Fibroblast of peridontal ligament (primary cell): ENCODE results near the gene ZNF638.

Experiments
- DNase-seq: peaks from one replicate; pipeline ENCODE4 v3.0.0-alpha.2; 2010; ENCODE audit errors: extremely low read depth

Gene ZNF638

GRCh38 chr2:71336802-71337201 is 5.2 kb downstream of the ZNF638 start:
- peak; percentile 77 for DNase-seq

- DNase-seq: no peak
Measured at GRCh38 chr2:71337776-71338175, 6.2 kb downstream of the ZNF638 start.

GRCh38 chr2:71339685-71340084 is 8.1 kb downstream of the ZNF638 start:
- DNase-seq: no peak

DNA sequence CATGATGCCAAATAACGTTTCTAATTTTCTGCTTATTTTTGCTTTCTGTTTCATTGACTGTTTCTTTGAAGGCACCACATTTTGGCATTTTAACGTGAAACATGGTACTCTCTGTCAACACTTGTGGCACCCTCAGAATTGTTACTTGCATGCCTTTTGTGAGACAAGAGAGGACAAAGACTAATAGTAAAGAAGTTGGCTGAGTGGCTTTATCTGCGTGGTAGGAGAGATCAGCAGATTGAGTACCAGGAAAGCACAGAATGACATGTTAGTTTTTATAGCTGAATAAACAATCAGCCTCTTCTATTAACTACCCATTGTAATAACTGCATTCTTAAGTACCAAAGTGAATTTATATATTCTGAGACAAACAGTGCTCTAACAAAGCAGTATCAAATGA is 8.6 kb downstream of the ZNF638 start:
- DNase-seq: no peak

GRCh38 chr2:71341645-71342044 is 10.1 kb downstream of the ZNF638 start:
- DNase-seq: no peak

- DNase-seq: no peak
Measured at GRCh38 chr2:71346065-71346464, 14.5 kb downstream of the ZNF638 start.

- peak; percentile 22 for DNase-seq
Measured at GRCh38 chr2:71347517-71347916, 15.9 kb downstream of the ZNF638 start.

- DNase-seq: peak; percentile 61
Measured at GRCh38 chr2:71348302-71348701, 16.7 kb downstream of the ZNF638 start.

- no peak for DNase-seq
Measured at GRCh38 chr2:71353248-71353647, 21.7 kb downstream of the ZNF638 start.

- peak; percentile 66 for DNase-seq
Measured at GRCh38 chr2:71358931-71359671, 27.5 kb downstream of the ZNF638 start.

GRCh38 chr2:71360434-71360975 is 28.9 kb downstream of the ZNF638 start:
- no peak for DNase-seq

DNA sequence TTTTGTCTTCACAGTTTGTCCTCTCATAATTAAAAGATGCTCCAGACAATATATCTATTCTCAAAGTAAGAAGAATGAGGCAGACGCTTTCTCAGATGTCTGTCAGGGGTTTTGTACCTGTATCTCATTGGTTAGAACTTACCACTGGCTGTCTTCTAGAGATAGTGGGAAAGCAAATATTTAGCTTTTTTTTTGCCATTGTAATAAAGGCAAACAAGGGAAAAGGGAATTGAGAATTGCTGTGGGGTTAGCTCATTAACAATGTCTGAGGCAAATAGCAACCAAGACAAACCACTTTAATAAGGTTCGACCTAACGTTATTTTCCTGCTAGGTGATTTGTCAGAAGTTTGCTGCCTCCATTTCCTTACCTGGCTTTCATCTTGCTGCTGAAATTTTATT is 30.0 kb downstream of the ZNF638 start:
- DNase-seq: no peak

GRCh38 chr2:71362447-71362846 is 30.9 kb downstream of the ZNF638 start:
- DNase-seq: no peak

DNA sequence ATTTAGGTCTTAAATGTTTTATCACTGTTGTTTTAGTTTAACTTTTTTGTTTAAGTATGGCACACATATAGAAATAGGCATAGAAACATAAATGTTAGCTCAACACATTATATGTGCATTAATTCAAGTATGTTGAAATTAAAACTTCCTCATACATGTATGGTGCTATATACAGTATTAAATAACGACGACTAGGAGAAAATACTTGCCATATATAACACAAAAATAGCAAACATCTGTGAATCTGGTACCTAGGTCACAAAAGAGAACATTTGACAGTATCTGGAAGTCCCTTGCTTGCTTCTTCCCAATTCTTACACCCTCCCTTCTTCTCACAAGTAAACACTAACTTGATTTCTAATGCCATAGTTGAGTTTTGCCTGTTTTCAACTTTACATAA is 38.4 kb downstream of the ZNF638 start:
- no peak for DNase-seq

- no peak for DNase-seq
Measured at GRCh38 chr2:71372042-71372441, 40.5 kb downstream of the ZNF638 start.

DNA sequence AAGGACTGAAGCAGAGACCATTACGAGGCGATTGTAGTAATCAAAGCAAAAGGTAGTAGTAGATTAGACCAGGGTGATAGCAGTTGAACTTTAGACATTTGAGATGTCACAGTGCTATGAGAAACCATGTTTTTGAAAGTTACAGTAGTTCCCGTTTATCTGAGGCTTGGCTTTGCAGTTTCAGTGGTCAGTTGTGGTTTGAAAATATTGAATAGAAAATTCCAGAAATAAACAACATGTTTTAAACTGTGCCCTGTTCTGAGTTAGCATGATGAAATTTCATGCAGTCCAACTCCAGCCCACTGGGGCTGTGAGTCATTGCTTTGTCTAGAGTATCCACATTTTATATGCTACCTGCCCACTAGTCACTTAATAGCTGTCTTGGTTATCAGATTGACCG is 47.5 kb downstream of the ZNF638 start:
- DNase-seq: peak; percentile 79

GRCh38 chr2:71380665-71381064 is 49.1 kb downstream of the ZNF638 start:
- DNase-seq: no peak

DNA sequence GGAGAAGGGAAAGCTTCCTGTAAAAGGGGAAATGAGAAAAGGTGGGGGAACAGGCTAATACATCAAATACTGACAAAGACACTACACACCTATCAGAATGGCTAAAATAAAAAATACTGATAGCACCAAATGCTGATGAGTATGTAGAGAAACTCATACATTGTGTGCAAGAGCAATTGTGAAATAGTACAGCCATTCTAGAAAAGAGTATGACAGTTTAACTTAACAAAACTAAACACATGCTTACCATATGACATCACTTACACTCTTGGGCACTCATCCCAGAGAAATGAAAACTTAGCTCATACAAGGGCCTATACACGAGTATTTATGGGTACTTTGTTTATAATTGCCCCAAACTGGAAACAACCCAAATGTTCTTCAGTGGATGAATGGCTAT is 53.4 kb downstream of the ZNF638 start:
- DNase-seq: peak; percentile 84

DNA sequence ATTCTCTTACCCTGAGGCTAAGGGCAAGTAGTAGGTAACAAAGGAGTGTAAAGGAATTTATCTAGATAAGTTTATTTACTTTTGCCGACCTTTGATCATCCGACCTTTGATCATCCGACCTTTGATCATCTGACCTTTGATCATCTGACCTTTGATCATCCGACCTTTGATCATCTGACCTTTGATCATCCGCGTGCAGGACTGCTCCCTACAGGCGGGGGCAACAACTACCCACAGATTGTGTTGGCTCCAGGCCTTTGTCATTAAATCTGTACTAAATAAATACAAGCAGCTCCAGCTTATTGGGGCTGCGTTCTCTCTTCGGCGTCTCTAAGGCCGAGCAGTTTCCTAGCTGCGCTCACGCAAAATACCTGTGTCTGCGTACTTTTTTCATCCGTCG is 56.6 kb downstream of the ZNF638 start:
- no peak for DNase-seq

DNA sequence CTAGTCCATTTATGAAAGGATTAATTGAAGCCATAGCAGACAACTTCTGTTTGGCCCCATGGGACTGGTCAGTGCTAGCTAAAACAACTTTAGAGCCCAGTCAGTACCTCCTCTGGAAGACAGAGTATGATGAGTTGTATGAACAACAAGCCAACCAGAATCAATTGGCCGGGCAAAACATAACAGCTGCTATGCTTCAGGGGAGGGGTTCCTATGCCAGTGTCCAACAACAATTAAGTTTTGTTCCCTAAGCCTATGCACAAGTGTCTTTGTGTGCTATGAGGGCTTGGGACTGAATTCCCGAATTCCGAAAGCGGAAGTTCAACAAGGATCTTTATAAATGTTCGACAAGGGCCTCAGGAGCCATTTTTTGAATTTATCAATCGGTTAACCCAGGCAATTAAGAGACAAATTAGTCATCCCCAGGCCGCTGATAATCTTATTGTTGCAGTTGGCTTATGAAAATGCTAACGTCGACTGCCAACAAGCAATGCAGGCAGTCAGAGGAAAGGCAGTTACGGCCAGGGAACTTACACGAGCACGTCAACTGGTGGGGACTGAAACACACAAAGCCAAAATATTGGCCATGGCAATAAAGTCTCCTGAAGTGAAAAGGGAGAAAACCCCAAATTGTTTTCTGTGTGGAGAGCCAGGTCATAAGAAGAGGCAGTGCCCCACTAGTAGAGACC is 57.9 kb downstream of the ZNF638 start:
- DNase-seq: no peak

DNA sequence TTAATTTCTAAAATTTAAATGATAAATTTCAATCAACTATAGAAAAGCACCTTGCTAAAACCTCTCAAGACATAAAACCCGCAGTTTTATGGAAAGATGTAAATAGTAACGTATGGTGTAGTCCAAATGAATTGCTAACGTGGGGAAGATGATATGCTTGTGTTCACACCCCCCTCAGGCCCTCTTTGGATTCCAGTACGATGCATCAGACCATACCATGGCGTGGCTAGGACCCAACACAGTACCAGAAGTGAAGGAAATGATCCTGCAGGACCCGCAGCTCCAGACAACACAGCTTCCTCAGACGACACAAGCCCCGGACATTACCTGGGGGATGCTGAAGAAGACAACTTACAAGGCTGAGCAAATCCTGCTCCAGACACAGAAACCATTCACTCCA is 61.6 kb downstream of the ZNF638 start:
- no peak for DNase-seq

DNA sequence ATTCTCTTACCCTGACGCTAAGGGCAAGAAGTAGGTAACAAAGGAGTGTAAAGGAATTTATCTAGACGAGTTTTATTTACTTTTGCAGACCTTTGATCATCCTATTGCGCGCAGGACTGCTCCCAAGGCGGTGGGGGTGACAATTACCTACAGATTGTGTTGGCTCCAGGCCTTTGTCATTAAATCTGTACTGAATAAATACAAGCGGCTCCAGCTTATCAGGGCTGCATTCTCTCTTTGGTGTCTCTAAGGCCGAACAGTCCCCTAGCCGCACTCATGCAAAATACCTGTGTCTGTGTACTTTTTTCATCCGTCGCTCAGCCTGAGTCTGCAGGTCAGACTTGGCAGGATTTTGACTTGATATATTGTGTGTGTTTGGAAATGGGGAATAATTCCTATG is 63.9 kb downstream of the ZNF638 start:
- no peak for DNase-seq

- no peak for DNase-seq
Measured at GRCh38 chr2:71402427-71402826, 70.8 kb downstream of the ZNF638 start.
